ENCODE measurements around the gene WTAP.
"Not testable (repeated sequence)": the region's sequence is repeated elsewhere in the genome, so short reads cannot be mapped to it uniquely, and the experiment has no call there.

The WTAP gene

DNA sequence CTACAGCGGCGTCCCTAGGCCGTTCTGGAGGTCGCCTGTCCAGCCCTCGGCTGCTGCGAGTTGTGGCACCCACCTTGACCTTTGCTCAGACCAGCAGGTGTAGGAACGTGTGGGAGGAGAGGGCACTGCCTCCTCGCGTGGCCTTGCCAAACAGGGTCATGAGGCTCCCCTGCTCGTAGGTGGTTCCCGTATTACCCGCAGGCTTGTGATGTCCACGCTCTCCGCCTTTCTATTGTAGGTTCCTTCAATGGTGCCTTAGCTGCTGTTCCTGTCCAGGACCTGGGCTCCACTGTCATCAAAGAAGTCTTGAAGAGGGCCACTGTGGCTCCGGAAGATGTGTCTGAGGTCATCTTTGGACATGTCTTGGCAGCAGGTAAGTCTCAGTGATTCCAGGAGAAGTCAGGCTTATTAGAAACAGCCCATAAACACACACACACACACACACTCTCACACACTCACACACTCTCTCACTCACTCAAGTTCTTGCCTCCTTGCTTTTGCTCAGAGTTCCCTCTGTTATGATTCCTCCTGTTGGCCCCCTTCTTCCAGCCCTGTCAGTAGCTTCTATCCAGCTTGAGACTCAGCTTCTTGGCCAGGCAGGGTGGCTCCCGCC lies 35.5 kb downstream of the WTAP start:
- peak; percentile 26 for DNase-seq

DNA sequence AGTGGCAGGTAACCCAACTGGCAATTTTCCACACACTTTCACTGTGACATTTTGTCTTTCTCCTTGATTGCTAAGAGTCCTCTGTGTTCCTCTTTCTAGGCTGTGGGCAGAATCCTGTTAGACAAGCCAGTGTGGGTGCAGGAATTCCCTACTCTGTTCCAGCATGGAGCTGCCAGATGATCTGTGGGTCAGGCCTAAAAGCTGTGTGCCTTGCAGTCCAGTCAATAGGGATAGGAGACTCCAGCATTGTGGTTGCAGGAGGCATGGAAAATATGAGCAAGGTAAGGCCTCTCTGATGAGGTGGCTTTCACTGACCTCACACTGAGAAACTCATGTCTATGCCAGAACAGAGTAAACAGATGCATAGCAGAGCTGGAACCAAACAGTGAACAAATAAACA lies 39.6 kb downstream of the WTAP start:
- no peak for DNase-seq

DNA sequence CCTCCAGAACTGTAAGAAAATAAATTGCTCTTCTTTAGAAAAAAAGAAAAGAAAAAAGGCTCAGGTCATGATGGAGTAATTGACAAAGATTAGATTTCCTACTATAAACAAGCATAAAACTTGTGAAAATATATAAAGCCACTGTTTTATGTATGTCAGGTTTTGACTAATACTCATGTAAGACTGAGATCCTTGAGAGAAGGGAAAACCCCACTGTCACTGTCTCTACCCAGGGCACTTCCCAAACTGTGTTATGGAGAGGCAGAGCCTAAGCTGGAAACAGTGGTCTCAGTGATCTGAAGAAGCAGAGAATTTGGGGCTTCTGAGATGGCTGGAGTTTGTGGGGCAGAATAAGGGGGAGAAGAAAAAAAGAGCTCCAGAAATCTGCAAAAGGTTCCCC lies 42.2 kb downstream of the WTAP start:
- no peak for DNase-seq

DNA sequence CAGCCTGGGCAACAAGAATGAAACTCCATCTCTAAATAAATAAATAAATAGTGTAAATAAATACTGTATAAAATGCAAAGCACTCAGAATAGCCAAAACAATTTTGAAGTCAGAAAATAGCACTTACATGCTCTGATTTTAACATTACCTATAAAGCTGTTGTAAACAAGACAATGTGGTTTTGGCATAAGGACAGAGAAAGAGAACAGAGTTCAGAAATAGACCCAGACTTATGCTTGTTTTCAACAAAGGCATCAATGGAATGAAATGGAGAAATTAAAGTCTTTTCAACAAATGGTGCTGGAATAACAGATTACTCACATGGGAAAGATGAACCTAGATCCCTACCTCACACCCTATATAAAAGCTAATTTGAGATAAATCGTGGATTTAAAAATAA lies 44.9 kb downstream of the WTAP start:
- DNase-seq, result no peak

DNA sequence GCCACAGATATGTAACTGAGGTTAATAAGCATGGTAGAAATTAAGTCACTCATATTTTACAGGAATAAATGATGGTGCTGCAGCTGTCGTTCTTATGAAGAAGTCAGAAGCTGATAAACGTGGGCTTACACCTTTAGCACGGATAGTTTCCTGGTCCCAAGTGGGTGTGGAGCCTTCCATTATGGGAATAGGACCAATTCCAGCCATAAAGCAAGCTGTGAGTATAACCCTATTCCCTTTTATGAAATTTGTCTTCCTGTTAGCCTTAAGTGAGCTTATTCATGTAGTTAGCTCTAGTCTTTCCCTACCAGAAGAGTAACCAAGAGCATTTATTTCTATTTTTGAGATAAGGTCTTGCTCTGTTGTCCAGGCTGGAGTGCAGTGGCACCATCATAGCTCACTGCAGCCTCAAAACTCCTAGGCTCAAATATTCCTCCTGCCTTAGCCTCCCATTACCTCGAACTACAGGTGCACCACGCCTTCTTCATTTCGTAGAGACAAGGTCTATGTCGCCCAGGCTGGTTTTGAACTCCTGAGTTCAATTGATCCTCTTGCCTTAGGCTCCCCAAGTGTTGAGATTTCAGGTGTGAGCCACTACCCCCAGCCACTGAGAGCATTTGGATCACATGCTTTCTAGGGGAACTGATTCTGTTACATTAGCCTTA lies 50.1 kb downstream of the WTAP start:
- no peak for DNase-seq

DNA sequence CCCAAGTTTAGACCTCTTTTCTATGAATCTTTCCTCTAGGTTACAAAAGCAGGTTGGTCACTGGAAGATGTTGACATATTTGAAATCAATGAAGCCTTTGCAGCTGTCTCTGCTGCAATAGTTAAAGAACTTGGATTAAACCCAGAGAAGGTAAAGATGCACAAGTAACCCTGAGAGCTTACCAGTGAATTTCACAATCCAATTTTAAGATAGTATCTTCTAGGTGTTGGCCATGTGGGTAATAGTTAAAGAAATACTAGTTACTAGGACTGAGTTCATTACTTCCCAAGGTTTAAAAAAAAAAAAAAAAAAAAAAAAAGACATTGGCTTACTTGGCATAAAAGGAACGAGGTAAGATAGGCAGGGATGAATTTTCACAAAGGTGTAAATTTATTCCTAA lies 50.8 kb downstream of the WTAP start:
- no peak for DNase-seq

DNA sequence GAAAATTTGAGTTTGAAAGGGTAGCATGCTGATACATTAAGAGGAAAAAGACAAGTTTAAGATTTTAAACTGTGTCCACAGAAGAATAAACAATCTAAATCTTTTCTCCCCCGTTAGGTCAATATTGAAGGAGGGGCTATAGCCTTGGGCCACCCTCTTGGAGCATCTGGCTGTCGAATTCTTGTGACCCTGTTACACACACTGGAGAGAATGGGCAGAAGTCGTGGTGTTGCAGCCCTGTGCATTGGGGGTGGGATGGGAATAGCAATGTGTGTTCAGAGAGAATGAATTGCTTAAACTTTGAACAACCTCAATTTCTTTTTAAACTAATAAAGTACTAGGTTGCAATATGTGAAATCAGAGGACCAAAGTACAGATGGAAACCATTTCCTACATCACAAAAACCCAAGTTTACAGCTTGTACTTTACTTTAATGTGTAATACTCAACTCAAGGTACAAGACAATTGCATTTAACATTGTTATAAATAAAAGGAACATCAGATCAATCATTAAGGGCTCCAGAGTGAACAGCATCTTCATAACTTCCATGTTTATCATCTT lies 51.3 kb downstream of the WTAP start:
- DNase-seq, result no peak

DNA sequence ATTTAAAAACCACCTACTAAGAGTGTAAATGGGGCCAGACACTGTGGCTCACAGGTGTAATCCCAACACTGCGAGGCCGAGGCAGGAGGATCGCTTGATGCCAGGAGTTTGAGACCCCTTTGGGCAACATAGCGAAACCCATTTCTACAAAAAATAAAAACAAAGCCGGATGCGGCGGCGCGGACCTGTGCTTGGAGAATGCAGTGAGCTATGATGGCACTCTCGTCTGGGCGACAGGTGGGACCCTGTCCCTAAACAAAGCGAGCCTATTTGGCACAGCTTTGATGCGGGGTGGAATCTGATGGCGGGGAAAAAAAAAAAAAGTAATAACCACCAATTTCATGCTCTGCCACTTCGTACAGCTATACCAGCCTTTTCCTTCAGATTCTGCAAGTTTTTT lies 61.0 kb downstream of the WTAP start:
- DNase-seq, result peak; percentile 26

DNA sequence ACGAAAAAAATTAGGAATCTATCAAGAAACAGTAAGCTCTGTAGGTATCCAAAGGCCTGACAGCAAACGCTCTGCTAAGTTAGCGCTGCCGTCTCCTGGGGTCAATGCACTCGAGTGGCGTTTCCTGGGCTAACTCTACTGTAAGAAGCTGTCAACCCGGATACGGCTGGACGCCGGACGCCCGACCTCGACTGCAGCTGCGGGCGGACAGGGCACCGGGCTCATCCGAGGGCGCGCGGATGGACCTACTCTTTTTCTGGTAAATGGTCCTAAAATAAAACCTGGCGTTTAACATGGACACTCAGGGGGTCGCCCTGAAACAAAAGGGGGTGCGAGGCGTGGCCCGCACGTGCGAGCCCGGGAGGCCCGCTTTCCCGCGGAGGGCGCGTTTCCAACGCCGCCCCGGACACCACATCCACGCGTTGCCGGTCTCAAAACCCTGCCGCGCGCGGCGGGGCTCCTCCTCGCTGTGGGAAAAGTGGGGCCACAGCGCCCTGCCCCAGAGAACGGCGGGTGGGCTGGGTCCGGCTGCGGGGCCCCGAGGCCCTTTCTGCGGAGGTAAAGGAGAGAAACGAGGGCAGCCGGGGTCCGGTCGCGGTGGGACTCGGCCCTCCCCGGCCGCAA lies 61.6 kb downstream of the WTAP start:
- DNase-seq, result peak; percentile 36

DNA sequence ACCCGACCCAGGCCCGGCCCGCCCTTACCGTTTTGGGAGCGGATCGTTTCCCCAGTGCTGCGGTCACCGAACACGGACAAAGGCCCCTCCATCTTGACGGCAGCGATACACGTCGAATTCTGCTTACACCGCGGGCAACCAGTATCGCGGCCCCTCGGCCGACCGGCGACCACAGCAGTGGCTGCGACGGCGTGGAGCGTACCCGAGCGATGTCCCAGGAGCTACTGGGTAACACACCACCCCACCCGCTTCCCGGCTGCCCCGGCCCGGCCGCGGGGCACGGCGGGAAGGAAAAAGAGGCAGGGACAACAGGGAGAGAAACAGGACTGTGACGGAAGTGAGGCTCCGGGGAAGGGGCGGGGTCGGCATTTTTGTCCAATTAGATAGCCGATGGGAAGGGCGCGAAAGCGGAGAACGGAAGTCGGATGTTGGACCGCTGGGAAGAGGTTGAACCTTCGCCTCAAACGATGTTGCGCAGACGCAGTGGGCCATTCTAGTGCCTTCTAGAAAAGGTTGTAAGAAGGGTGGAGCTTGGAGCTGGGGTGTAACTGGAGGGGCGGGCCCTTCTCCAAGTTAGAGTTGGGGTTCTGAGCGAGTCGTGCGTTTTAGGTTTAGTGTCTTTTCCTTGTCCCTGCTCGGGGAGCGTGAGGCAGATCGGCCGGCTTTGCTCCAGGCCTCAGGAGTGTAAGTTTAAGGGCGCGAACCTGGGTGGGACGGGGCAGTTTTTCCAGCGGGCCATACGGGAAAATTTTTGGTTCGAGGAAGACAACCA lies 62.3 kb downstream of the WTAP start, which contains the start of gene TCP1:
TSS of gene TCP1 (minus strand) at position 226 of the 772 bp plus-strand sequence. CDS start at position 92, 134 bp downstream.
- peak; percentile 100 for DNase-seq

DNA sequence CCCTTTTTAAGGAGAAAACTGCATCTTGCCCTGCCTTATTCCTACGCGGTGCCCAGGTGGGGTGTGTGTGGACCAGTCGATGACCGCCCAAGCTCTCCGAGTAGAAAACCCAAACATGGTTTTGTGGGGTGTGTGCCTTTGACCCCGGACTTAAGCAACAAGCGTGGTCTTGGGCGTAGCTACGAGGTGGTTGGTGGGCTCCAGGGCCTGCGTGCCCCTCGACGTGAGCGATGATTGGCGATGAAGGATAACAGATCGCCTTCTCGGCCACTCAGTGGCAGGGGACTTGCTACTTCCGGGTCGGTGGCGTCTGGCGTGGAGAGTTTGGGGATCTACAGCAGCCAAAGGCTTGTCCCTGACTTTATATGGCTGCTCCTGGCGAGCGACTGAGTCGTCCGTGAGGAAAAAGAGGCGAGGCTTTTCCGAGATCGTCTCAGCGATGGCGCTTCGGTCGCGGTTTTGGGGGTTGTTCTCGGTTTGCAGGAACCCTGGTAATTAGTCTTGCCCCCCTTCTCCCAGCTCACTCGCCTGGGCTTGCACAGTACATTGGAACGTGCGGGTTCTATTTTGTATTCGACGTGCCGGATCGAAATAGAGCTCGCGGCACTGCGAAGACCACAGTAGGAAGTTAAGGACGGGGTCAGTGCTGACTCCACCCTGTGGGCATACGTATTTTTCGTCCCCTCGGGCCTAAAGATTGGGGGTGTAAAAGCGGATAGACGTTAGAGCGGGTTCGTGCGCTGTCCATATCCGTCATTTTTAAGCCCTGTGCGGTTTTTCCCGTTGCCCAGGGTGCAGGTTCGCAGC lies 63.0 kb downstream of the WTAP start, which contains the start of gene MRPL18:
TSS of gene MRPL18 (plus strand) at position 319 of the 807 bp plus-strand sequence. CDS start at position 440, 121 bp downstream.
- DNase-seq, result peak; percentile 94

DNA sequence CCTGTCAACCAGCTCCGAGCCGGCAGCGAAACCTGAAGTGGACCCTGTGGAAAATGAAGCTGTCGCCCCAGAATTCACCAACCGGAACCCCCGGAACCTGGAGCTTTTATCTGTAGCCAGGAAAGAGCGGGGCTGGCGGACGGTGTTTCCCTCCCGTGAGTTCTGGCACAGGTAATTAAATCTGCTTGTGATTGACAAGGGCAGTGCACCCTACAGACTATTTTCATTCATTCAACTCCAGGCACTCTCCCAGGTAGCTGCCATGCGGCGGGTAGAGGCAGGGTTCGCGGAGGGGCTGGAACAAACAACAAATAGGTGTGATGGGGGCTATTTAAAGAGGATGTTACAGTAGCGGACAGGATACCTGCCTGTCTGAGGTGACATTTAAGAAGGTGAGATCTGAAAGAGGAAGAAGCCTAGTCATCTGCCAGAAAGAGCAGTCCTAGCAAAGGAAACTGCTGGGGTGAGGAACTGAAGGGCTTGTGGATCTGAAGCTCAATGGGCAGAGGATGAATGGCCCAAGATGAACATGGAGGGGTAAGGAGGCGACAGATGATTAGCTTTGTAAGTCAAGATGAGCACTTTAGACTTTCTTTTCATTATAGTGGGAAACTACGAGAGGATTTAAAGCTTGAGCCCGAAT lies 63.8 kb downstream of the WTAP start:
- no peak for DNase-seq

DNA sequence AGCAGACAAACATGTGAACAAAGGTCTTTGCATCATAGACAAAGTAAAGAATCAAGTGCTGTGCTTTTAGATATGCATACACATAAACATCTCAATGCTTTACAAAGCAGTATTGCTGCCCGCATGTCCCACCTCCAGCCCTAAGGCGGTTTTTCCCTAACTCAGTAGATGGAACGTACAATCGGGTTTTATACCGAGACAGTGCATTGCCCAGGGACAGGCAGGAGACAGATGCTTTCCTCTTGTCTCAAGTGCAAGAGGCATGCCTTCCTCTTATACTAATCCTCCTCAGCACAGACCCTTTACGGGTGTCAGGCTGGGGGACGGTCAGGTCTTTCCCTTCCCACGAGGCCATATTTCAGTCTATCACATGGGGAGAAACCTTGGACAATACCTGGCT lies 67.7 kb downstream of the WTAP start:
- not testable (repeated sequence) for DNase-seq

DNA sequence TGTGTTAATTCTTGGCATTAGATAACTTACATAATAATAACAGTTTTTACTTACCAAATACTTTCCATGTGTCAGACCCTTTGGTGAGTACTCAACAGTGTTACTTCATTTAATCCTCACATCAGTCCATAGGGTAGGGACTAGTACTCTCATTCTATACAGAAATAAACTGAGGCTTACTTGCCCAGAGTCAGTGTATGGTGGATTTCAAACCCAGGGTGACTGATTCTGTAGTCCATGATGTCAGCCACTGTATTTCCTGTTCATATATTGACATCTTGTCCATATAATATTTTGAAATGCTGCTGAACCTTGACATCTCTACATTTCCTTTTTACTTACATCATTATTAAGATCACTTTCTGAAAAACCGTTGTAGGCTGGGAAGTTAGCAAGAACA lies 70.2 kb downstream of the WTAP start:
- DNase-seq, result no peak

DNA sequence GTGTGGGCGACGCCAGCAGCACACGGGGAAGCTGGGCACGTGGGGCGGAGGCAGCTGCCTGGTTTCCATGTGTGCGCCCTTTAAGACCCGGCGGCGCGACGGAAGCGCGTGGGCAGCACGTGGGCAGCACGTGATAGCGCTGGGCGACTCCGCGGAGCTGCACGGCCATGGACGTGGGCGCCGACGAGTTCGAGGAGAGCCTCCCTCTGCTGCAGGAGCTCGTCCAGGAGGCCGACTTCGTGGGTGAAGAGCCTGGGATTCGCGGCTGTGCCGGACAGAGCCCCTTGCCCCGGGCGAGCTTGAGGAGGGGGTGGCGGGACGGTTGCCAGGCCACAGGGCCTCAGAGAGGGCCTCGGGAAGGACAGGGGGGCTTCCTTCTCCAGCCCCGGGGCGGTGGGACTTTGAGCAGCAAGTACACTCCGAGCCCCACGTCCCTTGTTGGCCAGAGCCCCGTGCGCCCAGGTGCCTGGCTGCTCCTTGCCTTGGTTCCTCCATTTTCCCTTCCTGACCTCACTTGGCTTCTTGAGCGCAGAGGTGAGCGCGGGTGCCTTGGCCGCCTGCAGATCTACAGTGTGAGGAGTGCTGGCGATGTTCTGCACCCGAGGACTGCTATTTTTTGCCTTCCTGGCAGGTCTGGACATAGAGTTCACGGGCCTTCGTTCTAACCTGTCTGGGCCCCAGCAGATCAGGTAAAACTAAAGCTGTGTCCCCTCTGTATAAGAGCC lies 73.0 kb downstream of the WTAP start, which contains the start of gene PNLDC1:
TSS of gene PNLDC1 (plus strand) at position 136 of the 725 bp plus-strand sequence. CDS start at position 168, 32 bp downstream.
- no peak for DNase-seq

DNA sequence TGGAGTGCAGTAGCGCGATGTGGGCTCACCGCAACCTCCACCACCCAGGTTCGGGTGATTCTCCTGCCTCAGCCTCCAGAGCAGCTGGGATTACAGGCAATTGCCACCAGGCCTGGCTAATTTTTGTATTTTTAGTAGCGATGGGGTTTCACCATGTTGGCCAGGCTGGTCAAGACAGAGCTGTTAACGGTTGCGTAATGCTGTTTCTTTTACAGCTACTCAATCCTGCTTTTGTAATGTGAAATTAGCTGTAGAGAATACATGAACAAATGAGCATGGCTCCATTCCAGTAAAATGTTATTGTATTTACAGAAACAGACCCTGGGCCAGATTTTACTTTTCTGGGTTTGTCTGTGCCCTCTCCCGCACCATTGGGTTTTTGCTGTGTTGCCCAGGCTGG lies 74.6 kb downstream of the WTAP start:
- no peak for DNase-seq

DNA sequence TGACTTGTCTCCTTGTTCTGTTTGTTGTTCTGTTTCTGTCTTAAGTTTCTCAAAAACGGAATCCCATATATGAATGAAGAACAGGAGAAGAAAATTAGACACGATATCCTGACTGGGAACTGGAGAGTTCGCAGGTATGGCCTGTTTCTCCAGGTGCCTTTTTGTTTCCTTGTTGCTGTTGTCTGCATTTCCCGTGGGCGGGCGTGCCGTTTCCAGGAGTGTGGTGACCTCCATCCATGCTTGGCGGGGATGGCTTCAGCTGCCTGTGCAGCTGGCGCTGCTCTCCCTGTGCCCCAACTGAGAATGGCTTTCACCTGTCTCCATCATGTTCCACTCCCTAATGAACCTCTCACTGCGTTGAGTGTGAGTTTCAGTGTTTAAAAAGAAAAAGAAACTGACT lies 77.2 kb downstream of the WTAP start:
- no peak for DNase-seq

DNA sequence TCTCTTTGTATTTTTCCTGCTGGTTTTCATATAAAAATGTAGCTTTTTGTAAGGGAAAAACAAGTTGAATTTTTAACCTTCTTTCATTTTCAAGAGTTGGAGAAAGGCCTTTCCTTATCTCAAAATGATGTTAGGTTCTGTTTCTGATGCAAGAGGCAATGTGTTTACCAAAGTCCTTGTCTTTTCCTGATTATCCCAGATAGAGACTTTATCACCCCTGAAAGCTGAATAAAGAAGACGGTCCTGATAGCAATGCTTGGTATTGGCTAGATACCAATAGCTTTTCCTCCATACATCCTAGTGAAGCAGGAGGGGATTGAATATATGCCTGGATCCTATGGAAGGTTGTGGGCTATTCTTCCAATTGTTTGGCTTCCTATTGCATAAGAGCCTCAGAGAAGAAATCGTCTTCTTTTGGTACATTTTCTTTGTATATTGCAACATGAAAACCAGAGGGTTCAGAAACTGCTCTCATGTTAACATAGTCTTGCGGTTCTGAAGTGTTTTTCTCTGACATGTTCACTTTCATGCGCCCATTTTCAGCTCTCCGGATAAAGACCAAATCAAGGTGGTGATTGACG lies 78.2 kb downstream of the WTAP start:
- DNase-seq, result no peak

Measured in stimulated activated CD4-positive, alpha-beta T cell treated with anti-CD3 and anti-CD28 coated beads, Interleukin-15, amount 100 ng/mL, for 24 hours (primary cell).